PC-3 (cell line): ENCODE results near the gene CPNE7. TPM values are rescaled to one million over a fixed set of nuclear protein-coding genes. Genes with fewer than 3 reads are reported as not detected.

ENCODE experiments used
- ATAC-seq: fragments of 200-7000 bp; cut with Tn5 transposase; 2 replicates; pipeline ENCODE4 v1.9.1; 2020; ENCODE audit warnings: mild to moderate bottlenecking, moderate library complexity
- BruUV-seq: library from RNA; stranded (reverse); fragments of 400-500 nt; replicated peaks from 2 replicates; lab custom pipeline; 2021; lab: Mats Ljungman, UMichigan
- CTCF ChIA-PET: fragments of 300-600 bp; sonication (Branson Sonifier 250); formaldehyde crosslinking; loops from one replicate; lab custom pipeline; 2022; ENCODE audit warnings: antibody characterized with exemption; lab: Charles Lee
- POLR2A ChIA-PET: fragments of 300-600 bp; sonication (Branson Sonifier 250); formaldehyde crosslinking; loops from one replicate; lab custom pipeline; 2022; ENCODE audit warnings: antibody characterized with exemption; ENCODE audit not compliant: unreplicated experiment; lab: Charles Lee
- DNase-seq: peaks from one replicate; pipeline ENCODE4 v3.0.0-alpha.2; 2015
- H2AFZ ChIP-seq: fragments of 300-600 bp; sonication (generic); 2 replicates; pipeline ENCODE4 v1.6.0; 2016; ENCODE audit warnings: antibody characterized with exemption, low read length
- H3F3A ChIP-seq: fragments of 300-600 bp; sonication (generic); one replicate; pipeline ENCODE4 v1.6.0; 2017; ENCODE audit warnings: antibody characterized with exemption, low read length, control low read depth, mild to moderate bottlenecking; ENCODE audit not compliant: unreplicated experiment
- H3K27ac ChIP-seq: fragments of 300-600 bp; sonication (generic); 2 replicates; pipeline ENCODE4 v1.5.1; 2016; ENCODE audit warnings: mild to moderate bottlenecking, low read length
- H3K27me3 ChIP-seq: fragments of 300-600 bp; sonication (generic); 2 replicates; pipeline ENCODE4 v1.6.1; 2016; ENCODE audit warnings: low read length, mixed read lengths
- H3K36me3 ChIP-seq: fragments of 300-600 bp; sonication (generic); 2 replicates; pipeline ENCODE4 v1.6.1; 2016; ENCODE audit warnings: low read depth, mixed run types, low read length, mixed read lengths
- H3K4me1 ChIP-seq: fragments of 300-600 bp; sonication (generic); 2 replicates; pipeline ENCODE4 v1.5.1; 2016; ENCODE audit warnings: low read length; ENCODE audit not compliant: insufficient read depth
- H3K4me2 ChIP-seq: fragments of 300-600 bp; sonication (generic); 2 replicates; pipeline ENCODE4 v1.6.0; 2016; ENCODE audit warnings: low read length
- H3K4me3 ChIP-seq: fragments of 300-600 bp; sonication (generic); 2 replicates; pipeline ENCODE4 v1.5.1; 2016; ENCODE audit warnings: mild to moderate bottlenecking, low read length, mixed read lengths
- H3K79me2 ChIP-seq: fragments of 300-600 bp; sonication (generic); 2 replicates; pipeline ENCODE4 v1.6.1; 2017; ENCODE audit warnings: low read length, mixed read lengths
- H3K9ac ChIP-seq: fragments of 300-600 bp; sonication (generic); 2 replicates; pipeline ENCODE4 v1.6.0; 2016; ENCODE audit warnings: mild to moderate bottlenecking, low read length
- H3K9me2 ChIP-seq: fragments of 300-600 bp; sonication (generic); replicated peaks from 2 replicates; pipeline ENCODE4 v1.6.1; 2016; ENCODE audit warnings: mixed run types, low read length, mixed read lengths
- H3K9me3 ChIP-seq: fragments of 300-600 bp; sonication (generic); 2 replicates; pipeline ENCODE4 v1.6.1; 2016; ENCODE audit warnings: low read length, mixed read lengths
- H4K20me1 ChIP-seq: fragments of 300-600 bp; sonication (generic); 2 replicates; pipeline ENCODE4 v1.6.1; 2016; ENCODE audit warnings: low read length, mixed read lengths
- CTCF ChIP-seq: fragments of 300-600 bp; sonication (generic); conservative IDR thresholded peaks from 2 replicates; pipeline ENCODE4 v1.5.1; 2017; ENCODE audit warnings: antibody characterized with exemption, low read depth, mild to moderate bottlenecking, low read length
- EZH2 ChIP-seq: fragments of 300-600 bp; sonication (generic); IDR thresholded peaks from one replicate; pipeline ENCODE4 v1.6.1; 2017; ENCODE audit warnings: antibody characterized with exemption, mild to moderate bottlenecking, low read length; ENCODE audit not compliant: unreplicated experiment
- EZH2phosphoT487 ChIP-seq: fragments of 300-600 bp; sonication (generic); IDR thresholded peaks from 2 replicates; pipeline ENCODE4 v1.6.1; 2018; ENCODE audit warnings: mild to moderate bottlenecking, antibody characterized with exemption, low read length, borderline replicate concordance
- intact Hi-C: fragments of 100-400 bp; cut with micrococcal nuclease; formaldehyde crosslinking; loops from 2 replicates; pipeline ENCODE4 v1.9.0; 2023
- total RNA-seq: library from RNA; depleted of rRNA; stranded (reverse); fragments of >200 nt; gene quantifications from 2 replicates; pipeline ENCODE4 v1.2.3, GENCODE V29; 2014

Gene CPNE7
- total RNA-seq, 1 experiment from 2014 or later = 29.7 TPM

DNA sequence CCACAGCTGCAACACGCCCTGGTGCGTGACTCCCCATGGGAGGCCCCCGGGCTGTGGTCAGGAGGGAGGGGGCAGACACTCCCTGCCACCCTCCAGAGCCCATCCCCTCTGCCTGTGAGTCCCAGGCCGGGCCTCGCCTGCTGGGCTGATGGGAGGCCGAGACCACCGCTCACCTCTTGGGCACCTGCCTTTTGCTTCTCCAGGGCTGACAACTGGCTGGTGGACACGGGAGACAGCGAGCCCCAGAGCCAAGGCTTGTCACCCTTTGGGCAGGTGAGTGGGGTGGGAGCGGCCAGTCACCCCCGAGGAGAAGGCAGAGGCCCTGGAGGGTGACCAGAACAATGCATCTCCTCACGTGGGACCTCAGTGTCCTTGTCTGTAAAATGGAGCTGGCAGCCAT lies 61.1 kb downstream of the CPNE7 start:
- POLR2A ChIA-PET = no interaction called here
- no TSS peak for BruUV-seq
- no peaks in the 10 kb centered on the region for H3K9me2 ChIP-seq

GRCh38 chr16:89637379-89637778 lies 61.8 kb downstream of the CPNE7 start:
- ChIA-PET POLR2A (no interaction called here), CTCF (no interaction called here)
- Histone ChIP-seq H3K4me1 (peaks cover 13% of the 10 kb centered on the region), H3K27me3 (peaks cover 3% of the 10 kb centered on the region; the same call in 1 of the 2 replicates), H3F3A (no peaks in the 10 kb centered on the region), H3K79me2 (no peaks in the 10 kb centered on the region), H3K9me2 (no peaks in the 10 kb centered on the region), H3K4me2 (no peak overlapping the region), H4K20me1 (no peaks in the 10 kb centered on the region), H3K27ac (no peak overlapping the region), H3K36me3 (no peaks in the 10 kb centered on the region), H3K9ac (no peak overlapping the region), H3K9me3 (no peaks in the 10 kb centered on the region), H3K4me3 (no peak overlapping the region), H2AFZ (no peak overlapping the region)
- DNase-seq (no peak), ATAC-seq (no peak)
- BruUV-seq = no TSS peak
- intact Hi-C loops = no loop called here
- no peak for TF ChIP-seq CTCF
- no peak for TF ChIP-seq EZH2phosphoT487
- TF ChIP-seq EZH2 = no peak

More for the DNA sequence above, 61.1 kb downstream of the CPNE7 start:
- no peaks in the 10 kb centered on the region for H3F3A ChIP-seq
- H3K79me2 ChIP-seq = no peaks in the 10 kb centered on the region
- no peak overlapping the region for H3K4me2 ChIP-seq
- no peak overlapping the region for H3K4me3 ChIP-seq
- no peak for DNase-seq
- H3K27me3 ChIP-seq = peaks cover 3% of the 10 kb centered on the region; the same call in 1 of the 2 replicates
- no peaks in the 10 kb centered on the region for H4K20me1 ChIP-seq
- ATAC-seq = no peak
- CTCF ChIA-PET = no interaction called here
- H3K27ac ChIP-seq = no peak overlapping the region
- H3K9ac ChIP-seq = no peak overlapping the region
- no peaks in the 10 kb centered on the region for H3K9me3 ChIP-seq
- H3K4me1 ChIP-seq = peaks cover 16% of the 10 kb centered on the region
- H2AFZ ChIP-seq = no peak overlapping the region
- TF ChIP-seq CTCF (no peak), EZH2phosphoT487 (no peak)
- intact Hi-C loops = no loop called here
- no peaks in the 10 kb centered on the region for H3K36me3 ChIP-seq

DNA sequence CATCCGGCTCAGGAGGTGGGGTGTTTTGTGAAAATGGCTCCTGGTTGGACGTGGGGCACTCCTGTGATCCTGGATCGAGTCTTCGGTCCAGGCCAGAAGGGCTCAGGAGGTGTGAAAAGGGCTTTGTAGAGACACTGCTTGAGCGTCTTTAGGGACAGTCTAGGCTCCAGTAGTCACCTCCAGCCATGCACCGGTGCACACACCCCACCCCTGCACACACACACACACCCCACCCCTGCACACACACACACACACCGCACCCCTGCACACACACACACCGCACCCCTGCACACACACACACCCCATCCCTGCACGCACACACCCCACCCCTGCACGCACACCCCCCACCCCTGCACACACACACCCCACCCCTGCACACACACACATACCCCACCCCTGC lies 62.9 kb downstream of the CPNE7 start:
- H3F3A ChIP-seq = no peaks in the 10 kb centered on the region
- H3K9me2 ChIP-seq = no peaks in the 10 kb centered on the region
- H2AFZ ChIP-seq = no peak overlapping the region
- no peaks in the 10 kb centered on the region for H4K20me1 ChIP-seq
- H3K36me3 ChIP-seq = no peaks in the 10 kb centered on the region
- peaks cover 3% of the 10 kb centered on the region; the same call in 1 of the 2 replicates for H3K27me3 ChIP-seq
- ChIA-PET POLR2A (no interaction called here), CTCF (no interaction called here)
- H3K27ac ChIP-seq = no peak overlapping the region
- H3K4me2 ChIP-seq = no peak overlapping the region
- H3K4me3 ChIP-seq = no peak overlapping the region
- no peak overlapping the region for H3K9ac ChIP-seq
- intact Hi-C loops = no loop called here
- no peaks in the 10 kb centered on the region for H3K79me2 ChIP-seq
- TF ChIP-seq EZH2 = no peak
- TF ChIP-seq CTCF = no peak
- no peak for TF ChIP-seq EZH2phosphoT487
- DNase-seq = no peak
- H3K9me3 ChIP-seq = no peaks in the 10 kb centered on the region
- H3K4me1 ChIP-seq = peaks cover 3% of the 10 kb centered on the region
- BruUV-seq = no TSS peak
- no peak for ATAC-seq
